GM18517 (cell line): ENCODE data around the gene TMEM167B.
A peak's percentile ranks its signal among the peaks of the same experiment; 100 is the strongest.

Experiments used
- ATAC-seq: cut with Tn5 transposase; IDR thresholded peaks from one replicate; pipeline ENCODE4 v1.9.1; 2021; ENCODE audit warnings: mild to moderate bottlenecking, moderate library complexity; ENCODE audit not compliant: unreplicated experiment

TMEM167B gene

DNA sequence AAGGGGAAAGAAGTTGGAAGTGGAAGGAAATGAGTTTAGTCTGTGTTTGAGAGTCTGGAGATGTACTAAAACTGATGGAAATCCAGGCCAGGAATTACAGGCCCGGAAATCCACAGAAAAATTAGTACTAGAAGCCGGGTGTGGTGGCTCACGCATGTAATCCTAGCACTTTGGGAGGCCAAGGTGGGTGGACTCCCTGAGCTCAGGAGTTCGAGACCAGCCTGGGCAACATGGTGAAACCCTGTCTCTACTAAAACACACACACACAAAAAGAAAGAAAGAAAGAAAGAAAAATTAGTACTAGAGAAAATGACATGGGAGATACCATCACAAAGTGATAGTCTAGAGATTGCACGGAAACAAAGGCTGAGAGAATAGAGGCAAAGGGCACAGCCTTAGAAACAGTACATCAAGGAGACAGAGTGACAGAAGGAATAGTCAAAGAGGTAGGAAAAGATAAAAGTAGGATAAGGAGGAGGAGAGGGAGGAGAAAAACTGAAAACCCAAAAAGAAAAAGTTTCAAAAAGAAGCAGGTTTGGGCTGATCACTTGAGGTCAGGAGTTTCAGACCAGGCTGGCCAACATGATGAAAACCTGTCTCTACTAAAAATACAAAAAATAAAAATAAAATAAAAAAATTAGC, 10.0 kb upstream of the TMEM167B start:
- no peak for ATAC-seq

DNA sequence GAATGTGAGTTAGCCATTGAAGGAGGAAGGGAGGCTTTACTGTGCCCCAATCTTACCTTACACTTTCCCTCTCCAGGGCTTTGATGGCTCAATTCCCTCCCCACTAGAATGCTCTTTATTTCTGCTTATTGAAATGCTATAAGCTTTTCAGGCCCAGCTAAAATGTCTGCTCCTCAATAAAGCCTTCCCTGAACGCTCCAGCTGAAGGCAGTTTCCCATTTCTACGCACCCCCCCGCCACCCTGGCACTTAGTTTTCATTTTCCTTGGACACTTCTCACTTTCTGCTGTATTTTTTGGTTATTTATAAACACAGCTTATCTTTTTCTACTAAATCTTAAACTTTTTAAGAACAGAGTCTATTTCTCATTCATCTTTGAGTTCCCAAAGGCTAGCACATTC, 7.1 kb upstream of the TMEM167B start:
- ATAC-seq, result no peak

DNA sequence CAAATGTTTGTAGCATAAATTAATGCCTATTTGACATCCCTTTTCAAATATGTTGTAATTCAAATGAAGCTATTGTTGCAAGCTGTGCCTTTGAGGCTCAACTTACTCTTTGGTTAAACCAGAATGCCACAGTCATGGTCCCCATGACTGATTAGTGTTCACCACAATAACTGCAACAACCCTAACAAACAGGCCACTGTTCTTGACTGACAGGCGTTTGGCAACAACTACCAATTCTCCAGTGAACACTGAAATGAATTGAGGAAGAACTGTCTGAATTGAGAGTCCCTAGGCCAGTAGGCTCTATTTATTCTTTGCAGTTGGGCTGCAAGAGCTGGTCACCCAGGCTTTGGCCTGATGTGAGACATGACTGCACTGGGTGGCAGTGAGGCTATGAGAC, 6.6 kb upstream of the TMEM167B start:
- no peak for ATAC-seq

DNA sequence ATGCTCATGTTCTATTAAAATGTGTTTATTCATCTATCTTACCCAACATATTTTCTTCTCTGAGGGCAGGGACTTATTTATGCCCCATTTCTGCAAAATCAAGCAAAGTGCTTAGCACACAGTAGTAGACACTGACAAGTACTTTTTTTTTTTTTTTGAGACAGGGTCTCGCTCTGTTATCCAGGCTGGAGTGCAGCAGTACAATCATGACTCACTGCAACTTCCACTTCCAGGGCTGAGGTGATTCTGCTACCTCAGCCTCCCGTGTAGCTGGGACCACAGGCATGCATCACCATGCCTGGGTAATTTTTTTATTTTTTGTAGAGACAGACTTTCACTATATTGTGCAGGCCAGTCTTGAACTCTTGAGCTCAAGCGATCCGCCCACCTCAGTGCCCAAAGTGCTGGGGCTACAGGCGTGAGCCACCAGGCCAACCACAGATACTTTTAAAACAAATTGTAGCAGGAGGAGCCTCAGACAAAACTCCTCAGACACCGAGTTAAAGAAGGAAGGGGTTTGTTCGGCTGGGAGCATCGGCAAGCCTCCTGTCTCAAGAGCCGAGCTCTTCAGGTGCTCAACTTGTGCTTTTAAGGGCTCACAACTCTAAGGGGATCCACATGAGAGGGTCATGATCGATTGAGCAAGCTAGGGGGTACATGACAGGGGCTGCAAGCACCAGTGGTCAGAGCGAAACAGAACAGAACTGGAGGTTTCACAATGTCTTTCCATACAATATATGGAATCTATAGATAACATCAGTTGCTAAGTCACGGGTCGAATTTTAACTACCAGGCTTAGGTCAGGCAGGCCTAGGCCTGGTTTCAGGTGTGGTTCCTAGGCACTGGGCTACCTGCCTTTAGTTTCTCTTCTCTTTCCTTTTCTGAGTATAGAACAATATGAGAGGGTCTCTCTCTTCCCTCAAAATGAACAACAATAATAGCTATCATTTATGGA, 5.7 kb upstream of the TMEM167B start:
- ATAC-seq, result no peak

DNA sequence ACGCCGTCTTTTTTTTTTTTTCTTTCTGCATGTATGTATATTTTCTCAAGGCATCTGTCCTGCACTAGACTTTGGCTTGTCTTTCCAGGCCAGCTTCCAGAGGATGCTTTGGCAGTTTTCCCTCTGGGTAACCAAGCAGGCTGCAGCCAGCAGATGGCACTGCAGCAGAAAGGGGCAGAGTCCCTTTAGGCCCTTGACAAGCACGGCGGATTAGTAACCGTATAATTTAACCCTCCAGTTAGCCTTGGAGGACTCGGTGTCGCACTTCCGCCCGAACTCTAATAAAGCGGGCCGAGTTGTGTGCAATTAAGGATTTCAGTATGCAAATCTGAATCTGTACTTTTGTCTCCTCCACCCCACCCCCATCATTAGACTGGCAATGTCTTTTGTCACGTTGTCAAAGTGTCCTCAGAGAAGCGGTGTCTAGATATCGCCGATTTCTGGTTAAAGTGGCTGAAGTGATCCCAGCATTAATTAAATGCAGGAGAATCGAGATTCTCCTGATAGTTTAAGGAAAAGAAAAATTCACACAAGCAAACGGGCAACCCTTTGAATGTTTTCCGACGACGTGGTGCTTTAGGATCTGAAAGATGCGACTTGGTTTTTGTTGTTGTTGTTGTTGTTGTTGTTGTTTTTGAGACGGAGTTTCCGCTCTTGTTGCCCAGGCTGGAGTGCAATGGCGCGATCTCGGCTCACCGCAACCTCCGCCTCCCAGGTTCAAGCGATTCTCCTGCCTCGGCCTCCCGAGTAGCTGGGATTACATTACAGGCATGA, 1.1 kb upstream of the TMEM167B start:
- ATAC-seq, result no peak

DNA sequence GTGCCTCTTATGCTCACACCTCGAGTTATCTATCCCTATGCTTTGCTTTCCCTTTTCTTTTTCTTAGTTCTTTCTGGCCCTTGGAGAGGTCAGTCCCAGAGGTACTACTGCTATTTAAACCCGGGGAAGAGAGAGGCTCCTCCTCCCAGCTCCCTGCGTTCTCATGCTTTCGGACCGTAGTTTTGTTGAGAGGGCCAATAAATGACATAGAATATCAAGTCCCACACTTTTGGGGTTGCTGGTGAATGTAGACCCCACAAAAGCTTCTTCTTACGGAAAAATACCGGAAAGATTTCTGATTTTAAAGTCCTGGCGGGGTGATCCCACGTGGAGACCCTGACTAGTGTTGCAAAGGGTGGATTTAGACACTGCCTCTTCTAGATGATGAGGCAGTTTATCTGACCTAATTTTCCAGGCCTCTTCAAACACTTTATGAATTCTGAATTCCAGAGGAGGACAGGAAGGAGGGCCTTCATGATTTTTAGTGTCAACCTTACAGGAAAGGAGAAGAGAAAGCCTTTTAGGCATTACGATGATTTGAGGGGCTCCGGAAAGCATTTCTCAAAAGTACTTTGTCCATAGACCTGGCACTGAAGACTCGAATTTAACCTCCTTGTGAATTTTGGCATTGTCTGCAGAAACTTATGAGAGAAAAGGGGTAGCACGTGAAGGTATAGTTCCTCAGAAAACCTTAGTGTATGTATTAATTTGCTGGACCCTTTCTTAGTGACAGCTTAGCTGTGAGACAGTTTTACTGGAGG, 694 bp downstream of the TMEM167B start:
- ATAC-seq, result peak; percentile 47

DNA sequence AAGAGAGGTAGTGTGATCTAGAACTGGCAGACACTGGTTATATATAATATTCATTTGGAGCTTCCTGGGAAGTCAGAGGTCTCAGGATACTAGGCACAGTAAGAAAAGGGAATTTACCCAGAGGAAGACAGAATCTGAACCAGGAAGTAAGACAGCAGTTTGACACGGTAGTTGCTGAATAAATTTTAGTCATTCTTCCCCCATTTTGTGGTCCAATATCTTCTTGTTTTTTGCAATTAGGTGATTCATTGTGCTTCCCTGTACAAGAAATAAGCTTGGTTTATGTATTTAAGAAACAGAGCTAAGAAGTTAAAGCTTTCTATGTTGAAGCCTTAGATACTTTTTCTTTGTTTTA, 1.3 kb downstream of the TMEM167B start:
- no peak for ATAC-seq

DNA sequence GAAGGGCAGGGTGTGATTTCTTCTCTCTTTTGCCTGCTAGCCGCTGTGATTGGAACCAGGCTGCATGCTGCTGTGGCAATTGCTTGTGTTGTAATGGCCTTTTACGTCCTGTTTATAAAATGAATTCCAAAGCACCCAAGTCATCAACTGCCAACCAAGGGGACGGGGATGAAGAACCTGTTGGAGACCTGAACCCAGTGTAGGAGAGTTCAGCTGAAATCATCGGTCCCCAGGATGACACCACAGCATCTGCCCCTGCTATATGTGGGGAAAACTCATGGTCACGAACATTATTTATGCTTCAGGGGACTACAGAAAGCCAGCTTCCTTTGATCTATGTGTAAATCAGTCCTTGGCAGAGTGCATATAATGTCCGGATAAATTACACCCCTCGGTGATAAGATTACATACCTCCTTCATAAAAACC, 3.8 kb downstream of the TMEM167B start:
- no peak for ATAC-seq

DNA sequence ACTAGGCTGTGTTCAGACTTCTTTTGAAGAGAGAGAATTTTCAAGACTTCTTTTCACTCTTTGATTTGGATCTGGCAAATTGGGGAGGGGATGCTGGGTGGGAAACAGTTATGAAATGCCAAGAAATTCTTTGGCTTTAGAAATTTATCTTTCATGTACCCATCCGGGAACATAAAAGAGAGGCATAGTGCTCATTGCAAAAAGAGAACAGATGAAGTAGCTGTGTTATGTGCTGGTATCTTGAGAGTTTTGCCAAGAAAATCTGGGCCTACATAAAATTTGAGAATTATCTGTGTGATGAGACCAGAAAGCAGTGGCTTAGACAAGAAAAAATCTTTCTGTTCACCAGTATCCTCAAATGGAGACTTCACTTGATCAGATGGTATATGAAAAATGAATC, 4.3 kb downstream of the TMEM167B start:
- no peak for ATAC-seq

DNA sequence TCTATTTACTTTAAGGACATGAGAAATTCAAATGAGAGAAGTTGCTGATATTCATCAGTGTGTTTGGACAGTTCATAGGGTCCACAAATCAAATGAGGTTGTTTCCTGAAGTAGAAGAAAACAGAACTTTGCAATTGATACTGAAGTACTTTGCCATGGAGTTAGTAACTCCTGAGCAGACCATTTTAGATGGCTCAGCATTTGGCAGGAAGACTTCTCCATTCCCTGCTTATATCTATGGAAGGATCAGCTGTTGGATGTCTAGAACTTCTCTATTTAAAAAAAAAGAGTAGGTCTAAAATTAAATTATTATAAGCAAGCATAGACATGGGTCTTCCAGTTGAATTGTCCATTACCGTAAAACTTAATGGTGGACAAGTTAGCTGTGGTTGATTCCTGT, 5.1 kb downstream of the TMEM167B start:
- no peak for ATAC-seq

DNA sequence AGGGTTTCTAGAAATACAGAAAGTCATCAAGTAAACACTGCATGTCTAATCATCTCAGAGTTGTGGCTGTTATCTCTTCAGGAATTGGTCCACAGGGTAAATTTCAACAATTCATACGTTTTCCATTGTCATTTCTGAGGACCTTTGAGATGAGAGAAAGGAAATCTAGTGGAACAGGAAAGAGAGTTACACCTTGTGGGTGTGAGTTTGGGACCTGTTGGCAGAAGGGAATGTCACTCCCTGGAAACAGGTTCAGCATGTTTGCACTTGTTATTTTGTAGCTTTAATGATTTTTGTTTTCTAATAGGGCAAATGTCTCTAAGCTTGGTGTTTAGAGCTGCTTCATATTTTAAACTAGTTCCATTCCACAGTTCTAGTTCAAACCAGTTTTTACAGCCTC, 5.6 kb downstream of the TMEM167B start:
- ATAC-seq, result no peak

DNA sequence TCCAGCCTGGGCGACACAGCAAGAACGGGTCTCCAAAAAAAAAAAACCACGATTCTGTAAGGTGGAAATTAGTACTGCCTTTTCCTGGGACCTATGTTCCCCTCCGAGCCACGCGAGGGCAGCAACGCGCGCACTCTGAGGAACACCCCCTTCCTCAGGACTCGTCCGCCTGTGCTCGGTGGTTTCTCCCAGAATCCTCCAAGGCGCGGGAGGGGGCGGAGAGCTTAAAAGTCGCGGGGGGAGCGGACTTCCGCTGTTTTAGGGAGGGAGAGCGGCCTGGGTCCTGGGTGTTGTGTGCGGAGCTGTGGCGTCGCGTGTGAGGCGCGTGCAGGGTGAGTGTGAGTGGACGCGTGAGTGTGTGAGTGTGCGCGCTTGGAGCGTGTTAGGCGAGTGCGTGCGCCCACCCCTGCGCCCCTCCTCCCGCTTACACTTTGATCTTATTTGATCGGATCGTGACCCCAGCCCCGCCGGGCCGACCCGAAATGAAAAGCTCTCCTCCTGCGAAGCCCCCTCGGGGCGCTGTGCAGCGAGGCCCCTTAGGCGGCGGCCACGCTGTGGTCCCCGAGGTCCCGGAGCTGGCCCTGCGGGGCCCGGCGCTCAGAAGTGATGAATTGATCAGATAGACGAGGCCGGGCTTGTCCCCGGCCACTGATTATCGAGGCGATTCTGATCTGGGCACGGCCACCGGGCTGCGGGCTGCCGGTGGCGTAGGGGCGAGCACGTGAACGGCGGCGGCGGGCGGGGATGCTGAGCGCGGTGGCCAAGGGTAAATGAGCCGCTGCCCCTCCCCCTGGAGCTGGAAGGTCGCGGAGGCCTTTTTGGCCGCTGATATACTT, 9.6 kb downstream of the TMEM167B start:
- peak; percentile 82 for ATAC-seq

DNA sequence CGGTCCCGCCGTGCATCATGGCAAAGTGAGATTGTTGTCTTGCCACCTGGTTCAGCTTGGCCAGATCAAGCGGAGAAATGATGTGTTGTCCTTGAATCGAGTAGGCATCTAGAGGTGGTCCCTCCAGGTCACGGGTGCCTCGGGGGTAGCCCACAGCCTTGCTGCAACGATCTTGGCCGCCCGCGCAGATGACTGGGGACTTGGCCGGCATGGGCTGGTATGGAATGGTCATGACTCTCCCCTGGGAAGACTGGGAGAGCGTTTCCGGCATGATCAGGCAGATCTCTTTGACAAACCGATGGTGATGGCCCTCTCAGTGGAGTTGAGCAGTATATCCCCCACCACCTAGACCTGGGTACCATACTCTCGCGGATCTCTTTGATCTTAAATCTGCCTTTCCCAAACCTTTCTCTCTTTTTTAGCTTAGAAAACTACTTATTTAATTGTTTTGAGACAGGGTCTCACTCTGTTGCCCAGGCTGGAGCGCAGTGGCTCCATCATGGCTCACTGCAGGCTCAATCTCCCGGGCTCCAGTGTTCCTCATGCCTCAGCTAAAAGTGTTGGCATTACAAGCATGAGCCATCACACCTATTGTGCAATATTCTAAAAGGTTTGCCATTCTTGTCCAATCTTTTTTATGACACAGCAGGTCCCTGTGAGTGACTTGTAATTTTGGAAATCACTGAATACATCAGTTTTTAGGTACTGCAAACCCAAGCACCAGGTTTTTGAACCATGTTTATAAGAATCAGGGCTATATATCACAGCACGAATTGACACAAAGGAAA, 14.0 kb downstream of the TMEM167B start:
- ATAC-seq, result no peak

DNA sequence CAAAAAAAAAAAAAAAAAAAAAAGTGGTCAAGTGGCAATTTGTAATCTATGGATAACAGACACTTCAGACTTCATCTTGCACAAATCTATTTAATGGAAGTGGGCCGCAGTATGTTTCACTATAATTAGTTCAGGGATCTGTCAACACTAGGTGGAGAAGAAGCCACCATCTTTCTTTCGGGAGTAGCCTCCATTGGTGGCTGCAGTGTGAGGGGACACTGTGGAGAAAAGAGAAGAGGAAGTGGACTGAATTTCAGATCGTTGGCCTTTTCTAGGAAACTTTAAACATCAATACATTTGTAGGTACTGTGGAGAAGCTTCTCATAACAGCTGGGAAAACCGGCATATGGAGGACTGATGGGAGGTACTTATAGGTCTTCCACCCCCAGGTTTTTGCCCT, 15.3 kb downstream of the TMEM167B start:
- no peak for ATAC-seq

DNA sequence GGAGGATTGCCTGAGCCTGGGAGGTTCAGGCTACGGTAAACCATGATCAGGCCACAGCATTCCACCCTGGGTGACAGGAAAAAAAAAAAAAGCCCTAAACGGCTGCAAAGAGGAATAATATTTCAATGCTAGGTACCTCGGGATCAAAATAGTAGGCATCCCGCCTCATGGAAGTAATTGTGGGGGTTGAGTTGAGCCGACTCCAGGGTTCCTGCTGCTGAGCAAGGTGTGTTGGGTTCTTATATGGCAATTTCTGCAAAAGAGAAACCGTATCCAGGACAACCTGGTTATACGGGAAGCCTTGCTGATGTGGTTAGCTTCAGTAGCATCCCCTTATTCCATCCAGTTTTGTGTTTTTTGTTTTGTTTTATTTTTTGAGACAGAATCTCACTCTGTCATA, 17.2 kb downstream of the TMEM167B start:
- no peak for ATAC-seq

DNA sequence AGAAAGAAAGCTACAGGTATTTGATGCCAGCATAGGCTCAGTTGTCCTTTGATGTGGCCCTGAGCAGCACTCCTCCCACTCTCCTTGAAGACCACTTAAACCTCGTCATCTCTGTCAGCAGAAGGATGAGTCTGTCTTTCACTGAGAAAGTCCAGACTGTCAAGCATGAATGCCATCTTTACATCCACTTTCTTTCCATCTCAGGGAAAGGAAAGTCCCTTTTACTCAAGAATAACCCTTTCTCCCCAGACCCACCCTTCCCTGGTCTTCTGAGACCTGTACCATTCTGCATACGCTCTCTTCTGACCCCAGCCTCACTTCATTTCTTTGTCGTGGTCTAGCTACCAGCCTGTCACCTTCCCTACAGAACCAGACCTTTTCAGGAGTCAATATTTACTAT, 19.3 kb downstream of the TMEM167B start:
- no peak for ATAC-seq

DNA sequence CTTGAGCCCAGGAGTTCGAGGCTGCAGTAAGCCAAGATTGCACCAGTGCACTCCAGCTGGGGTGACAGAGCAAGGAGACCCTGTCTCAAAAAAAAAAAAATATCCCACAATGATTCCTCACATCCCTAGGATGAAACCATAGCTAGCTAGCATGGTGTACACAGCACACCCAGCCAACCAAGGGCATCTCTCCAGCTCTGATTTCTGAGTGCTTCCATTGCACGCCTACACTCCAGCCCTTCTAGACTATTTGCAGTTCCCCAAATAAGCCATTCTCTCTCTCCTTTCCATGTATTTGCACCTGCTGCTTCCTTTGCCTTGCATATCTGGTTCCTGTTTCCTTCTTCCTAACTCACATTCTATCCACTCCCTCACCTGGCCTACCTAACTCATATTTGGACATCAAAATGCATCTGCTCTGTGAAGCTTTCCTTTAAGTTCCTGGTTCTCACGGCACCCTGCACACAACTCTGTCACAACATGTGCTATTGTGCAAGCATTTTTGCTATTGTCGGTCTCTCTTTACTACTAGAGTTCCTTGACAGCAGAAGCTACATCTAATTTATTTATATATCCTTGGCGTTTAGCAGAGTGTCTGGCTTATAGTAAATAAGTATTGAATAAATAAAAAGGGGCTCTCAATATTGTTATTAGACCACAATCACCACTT, 21.0 kb downstream of the TMEM167B start:
- no peak for ATAC-seq

DNA sequence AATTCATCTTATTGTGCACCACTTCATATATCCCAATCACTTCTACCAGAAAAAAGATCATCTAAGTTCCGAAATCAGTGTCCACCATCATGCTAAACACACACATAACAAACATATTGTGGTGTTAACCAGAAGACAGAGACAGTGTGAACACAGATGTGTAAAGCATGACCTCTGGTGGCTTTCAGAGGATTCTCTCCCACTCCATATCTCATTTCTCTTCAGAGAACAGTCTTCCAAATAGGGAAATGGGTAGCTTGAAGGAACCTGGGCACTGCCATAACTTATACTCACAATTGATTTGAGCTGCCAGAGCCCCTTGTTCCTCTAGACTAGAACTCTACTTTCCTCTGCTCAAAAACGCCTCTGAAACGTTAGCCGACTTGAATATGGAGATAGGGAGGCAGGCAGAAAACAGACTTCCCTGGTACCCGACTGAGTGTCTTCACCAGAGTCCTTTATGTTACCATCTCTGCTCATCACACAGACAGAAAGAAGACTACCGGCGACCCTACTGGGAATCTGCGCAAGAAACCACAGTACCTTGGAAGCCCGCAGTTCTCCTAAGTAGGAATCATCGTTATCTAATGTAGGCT, 21.6 kb downstream of the TMEM167B start:
- ATAC-seq, result no peak
